Thyroid gland (tissue), 4 donors: ENCODE data around the gene NUDT22.

Experiments used
- CTCF ChIP-seq, 6 experiments: fragments of 200-600 bp in 3 of 6; fragments of 450-650 bp in 3 of 6; sonication (generic) in 3 of 6; IDR thresholded peaks; one replicate each; pipeline ENCODE4 v1.5.1; 2016 to 2019; ENCODE audit warnings: antibody characterized with exemption in 6 of 6, mild to moderate bottlenecking in 2 of 6, inconsistent platforms in 1 of 6, moderate library complexity in 1 of 6
- POLR2A ChIP-seq, 2 donors: fragments of 450-650 bp; IDR thresholded peaks; one replicate each; pipeline ENCODE4 v1.6.1; 2017; ENCODE audit warnings: antibody characterized with exemption in 2 of 2, mild to moderate bottlenecking in 2 of 2, moderate library complexity in 1 of 2

DNA sequence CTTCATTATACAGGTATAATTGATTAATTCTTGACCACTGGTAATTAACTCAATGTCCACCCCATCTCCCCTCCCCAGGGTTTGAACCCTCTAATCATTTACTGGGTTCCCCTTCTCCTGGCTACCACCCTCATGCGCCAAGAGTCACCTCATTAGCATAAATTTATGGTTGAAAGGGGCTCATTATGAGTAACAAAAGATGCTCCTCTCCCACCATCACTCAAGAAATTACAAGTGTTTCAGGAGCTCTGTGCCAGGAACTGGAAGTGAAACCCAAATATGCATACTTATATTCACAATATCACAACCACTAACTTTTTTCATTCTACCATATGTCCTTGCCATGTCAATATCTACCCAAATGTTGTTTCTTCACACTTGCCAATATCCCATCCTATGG lies 47.9 kb upstream of the NUDT22 start:
- TF ChIP-seq CTCF (IDR thresholded peaks at IDR 0.05): no peak
- no peak for TF ChIP-seq POLR2A (IDR thresholded peaks at IDR 0.05)
